IPS-20b (cell line): Measurements from ENCODE around the gene CDK14.
"Not testable (repeated sequence)": the region's sequence is repeated elsewhere in the genome, so short reads cannot be mapped to it uniquely, and the experiment has no call there.

Source experiments
- H3K27ac ChIP-seq: one replicate; pipeline ENCODE4 v1.5.1; 2013; ENCODE audit warnings: low read length
- H3K27me3 ChIP-seq: 2 replicates; pipeline ENCODE4 v1.6.1; 2013; ENCODE audit warnings: mild to moderate bottlenecking, low read length, inconsistent platforms; ENCODE audit not compliant: insufficient read depth
- H3K36me3 ChIP-seq: 2 replicates; pipeline ENCODE4 v1.6.1; 2013; ENCODE audit warnings: low read depth, mild to moderate bottlenecking, inconsistent platforms, low read length, moderate library complexity; ENCODE audit not compliant: insufficient read depth
- H3K4me1 ChIP-seq: 2 replicates; pipeline ENCODE4 v1.6.1; 2013; ENCODE audit warnings: mild to moderate bottlenecking, control low read depth, inconsistent platforms, low read length, moderate library complexity; ENCODE audit not compliant: insufficient read depth
- H3K4me3 ChIP-seq: 2 replicates; pipeline ENCODE4 v1.5.1; 2013; ENCODE audit warnings: mild to moderate bottlenecking, low read length, inconsistent platforms
- H3K9ac ChIP-seq: 2 replicates; pipeline ENCODE4 v1.6.1; 2013; ENCODE audit warnings: low read depth, mild to moderate bottlenecking, inconsistent platforms, low read length, moderate library complexity
- H3K9me3 ChIP-seq: 2 replicates; pipeline ENCODE4 v1.6.1; 2013; ENCODE audit warnings: mild to moderate bottlenecking, low read depth, low read length, inconsistent platforms; ENCODE audit not compliant: insufficient read depth

CDK14 gene

DNA sequence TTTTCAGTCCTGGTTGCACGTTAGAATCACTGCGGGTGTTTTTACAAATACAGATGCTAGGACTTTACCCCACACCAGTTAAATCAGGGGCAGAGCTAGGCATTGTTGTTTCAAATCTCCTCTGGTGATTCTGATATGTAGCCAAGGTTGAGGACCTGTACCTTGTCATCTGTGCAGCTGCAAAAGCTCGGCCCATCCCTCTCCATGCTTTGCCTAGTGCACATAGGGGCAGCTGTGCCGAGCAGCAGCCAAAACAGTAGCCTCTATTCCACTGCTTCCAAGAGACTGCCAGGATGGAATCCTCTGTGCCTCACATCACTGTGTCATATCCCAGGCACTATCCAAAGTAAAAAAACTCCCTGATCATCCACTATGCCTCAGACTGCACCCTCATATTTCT lies 181.3 kb downstream of the CDK14 start:
- no peaks in the 10 kb centered on the region for H3K9me3 ChIP-seq
- H3K4me1 ChIP-seq: 0 out of 2 replicates have a peak, but pooled peaks cover 3% of the 10 kb centered on the region
- no peak overlapping the region for H3K27ac ChIP-seq
- no peaks in the 10 kb centered on the region for H3K27me3 ChIP-seq
- H3K9ac ChIP-seq: no peak overlapping the region
- no peak overlapping the region for H3K4me3 ChIP-seq
- H3K36me3 ChIP-seq: no peaks in the 10 kb centered on the region

DNA sequence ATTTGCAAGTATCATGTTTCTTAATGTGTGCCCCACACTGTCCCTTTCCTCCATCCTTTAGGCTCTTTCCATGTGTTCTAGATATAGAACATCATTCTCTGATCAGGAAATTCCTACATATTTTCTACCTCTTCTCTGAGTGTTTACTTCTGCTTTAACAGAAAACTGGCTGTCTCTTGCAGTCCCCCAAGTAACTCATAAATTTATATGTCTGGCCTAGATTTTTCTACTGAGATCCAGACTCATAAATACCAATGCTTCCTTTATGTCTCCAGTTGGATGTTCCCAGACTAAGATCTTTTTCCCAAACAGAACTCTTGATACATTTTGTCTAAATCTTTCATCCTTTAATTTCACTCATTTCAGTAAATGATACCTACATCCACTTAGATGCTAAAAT lies 181.8 kb downstream of the CDK14 start:
- Histone ChIP-seq H3K4me3 (no peak overlapping the region), H3K9me3 (no peaks in the 10 kb centered on the region), H3K27me3 (no peaks in the 10 kb centered on the region), H3K9ac (no peak overlapping the region), H3K27ac (no peak overlapping the region), H3K4me1 (0 out of 2 replicates have a peak, but pooled peaks cover 3% of the 10 kb centered on the region), H3K36me3 (no peaks in the 10 kb centered on the region)

DNA sequence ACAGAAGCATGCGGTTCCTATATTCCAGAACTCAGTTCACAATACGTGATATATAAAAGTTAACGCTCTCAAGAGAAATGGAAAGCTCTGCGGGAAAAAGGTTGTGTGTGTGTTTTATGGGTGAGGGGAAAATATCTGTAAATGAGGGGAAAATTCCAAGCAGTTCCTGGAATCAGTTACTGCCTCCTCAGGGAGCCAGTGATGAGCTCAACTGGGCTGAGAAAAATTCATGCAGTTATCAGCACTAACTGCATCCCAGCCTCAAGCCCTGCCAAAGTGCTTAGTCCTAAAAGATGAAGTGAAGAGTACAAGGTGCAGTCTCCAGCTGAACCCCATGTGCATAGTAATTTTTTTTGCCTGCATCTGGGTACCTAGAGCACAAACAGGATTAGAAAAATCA lies 191.9 kb downstream of the CDK14 start:
- Histone ChIP-seq H3K4me1 (no peaks in the 10 kb centered on the region), H3K27ac (no peak overlapping the region), H3K9ac (no peak overlapping the region), H3K27me3 (no peaks in the 10 kb centered on the region), H3K4me3 (no peak overlapping the region), H3K36me3 (peaks cover 5% of the 10 kb centered on the region; the same call in 1 of the 2 replicates), H3K9me3 (peaks cover 8% of the 10 kb centered on the region)

DNA sequence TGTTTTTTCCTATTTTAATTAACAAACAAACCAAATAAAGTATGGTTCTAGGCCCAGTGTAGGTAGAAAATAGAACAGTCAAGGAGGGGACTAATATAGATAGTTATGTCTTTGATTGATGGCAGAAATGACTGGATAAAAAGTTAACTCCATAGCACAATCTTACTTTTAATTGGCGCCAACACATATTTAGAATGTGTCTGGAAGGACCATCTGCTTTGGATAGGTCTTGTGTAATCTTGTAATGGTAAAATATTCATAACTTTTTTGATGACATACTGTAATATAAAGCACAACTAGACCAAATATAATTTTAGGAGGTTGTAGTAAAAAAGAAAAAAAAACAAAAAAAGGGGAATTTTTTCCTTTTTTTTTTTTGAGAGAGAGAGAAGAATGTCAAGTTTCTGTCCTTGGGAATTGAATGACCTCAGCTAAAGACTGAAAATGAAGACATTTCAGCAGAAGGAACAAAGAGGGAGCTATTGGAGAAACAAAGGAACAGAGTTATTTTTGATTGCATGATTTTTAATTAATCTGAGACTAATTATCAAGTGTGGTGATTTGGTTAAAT lies 193.7 kb downstream of the CDK14 start:
- Histone ChIP-seq H3K9me3 (peaks cover 21% of the 10 kb centered on the region; the same call in 1 of the 2 replicates), H3K36me3 (peaks cover 9% of the 10 kb centered on the region; the same call in 1 of the 2 replicates), H3K4me1 (no peaks in the 10 kb centered on the region), H3K9ac (no peak overlapping the region), H3K27ac (no peak overlapping the region), H3K27me3 (no peaks in the 10 kb centered on the region), H3K4me3 (no peak overlapping the region)

DNA sequence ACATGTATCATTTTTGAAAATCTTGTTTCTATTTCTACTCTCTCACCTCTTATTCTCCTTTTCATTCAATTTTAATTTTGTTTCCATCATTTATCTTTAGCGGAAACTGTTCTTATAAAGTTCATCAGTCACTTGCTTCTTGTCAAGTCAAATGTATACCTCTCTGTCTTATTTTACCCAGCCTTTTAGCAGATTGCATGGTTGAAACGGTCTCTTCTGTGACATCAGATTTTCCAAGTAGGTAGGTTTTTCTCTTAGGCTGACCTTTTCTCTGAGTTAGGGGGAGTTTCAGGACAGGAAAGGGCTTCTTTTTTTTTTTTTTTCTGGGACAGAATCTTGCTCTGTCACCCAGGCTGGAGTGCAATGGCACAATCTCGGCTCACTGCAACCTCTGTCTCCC lies 195.5 kb downstream of the CDK14 start:
- no peak overlapping the region for H3K4me3 ChIP-seq
- peaks cover 9% of the 10 kb centered on the region; the same call in 1 of the 2 replicates for H3K36me3 ChIP-seq
- no peak overlapping the region for H3K9ac ChIP-seq
- H3K27ac ChIP-seq: no peak overlapping the region
- H3K9me3 ChIP-seq: peaks cover 23% of the 10 kb centered on the region
- H3K4me1 ChIP-seq: no peaks in the 10 kb centered on the region
- no peaks in the 10 kb centered on the region for H3K27me3 ChIP-seq

DNA sequence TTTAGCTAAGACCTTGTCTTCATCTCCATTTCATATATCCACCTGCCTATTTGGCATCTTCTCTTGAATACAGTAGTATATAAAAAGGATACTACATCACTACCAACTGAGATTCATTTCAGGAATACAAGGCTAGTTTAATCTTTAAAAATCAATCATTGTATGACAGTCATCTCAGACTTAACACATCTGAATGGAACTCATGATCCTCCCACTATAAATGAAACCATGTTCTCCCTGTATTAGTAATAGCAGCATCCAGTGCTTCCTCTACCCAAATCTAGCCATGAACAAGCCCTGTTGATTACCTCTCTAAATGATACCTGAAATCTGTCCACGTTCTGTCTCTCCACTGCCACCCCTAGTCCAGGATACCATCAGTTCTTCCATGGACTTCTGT lies 196.2 kb downstream of the CDK14 start:
- Histone ChIP-seq H3K9ac (no peak overlapping the region), H3K27ac (no peak overlapping the region), H3K4me1 (no peaks in the 10 kb centered on the region), H3K36me3 (peaks cover 9% of the 10 kb centered on the region; the same call in 1 of the 2 replicates), H3K27me3 (no peaks in the 10 kb centered on the region), H3K9me3 (peaks cover 23% of the 10 kb centered on the region), H3K4me3 (no peak overlapping the region)

DNA sequence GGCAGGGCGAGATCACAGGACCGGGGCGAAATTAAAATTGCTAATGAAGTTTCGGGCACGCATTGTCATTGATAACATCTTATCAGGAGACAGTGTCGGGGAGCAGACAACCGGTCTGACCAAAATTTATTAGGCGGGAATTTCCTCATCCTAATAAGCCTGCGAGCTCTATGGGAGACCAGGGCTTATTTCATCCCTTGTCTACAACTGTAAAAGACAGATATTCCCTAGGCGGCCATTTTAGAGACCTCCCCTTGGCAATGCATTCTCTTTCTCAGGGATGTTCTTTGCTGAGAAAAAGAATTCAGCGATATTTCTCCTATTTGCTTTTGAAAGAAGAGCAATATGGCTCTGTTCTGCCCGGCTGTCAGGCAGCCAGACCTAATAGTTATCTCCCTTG lies 198.1 kb downstream of the CDK14 start:
- not testable (repeated sequence) for H3K4me3 ChIP-seq, H3K4me1 ChIP-seq, H3K36me3 ChIP-seq, H3K27me3 ChIP-seq, H3K9ac ChIP-seq, H3K27ac ChIP-seq
- H3K9me3 ChIP-seq: peaks cover 23% of the 10 kb centered on the region

DNA sequence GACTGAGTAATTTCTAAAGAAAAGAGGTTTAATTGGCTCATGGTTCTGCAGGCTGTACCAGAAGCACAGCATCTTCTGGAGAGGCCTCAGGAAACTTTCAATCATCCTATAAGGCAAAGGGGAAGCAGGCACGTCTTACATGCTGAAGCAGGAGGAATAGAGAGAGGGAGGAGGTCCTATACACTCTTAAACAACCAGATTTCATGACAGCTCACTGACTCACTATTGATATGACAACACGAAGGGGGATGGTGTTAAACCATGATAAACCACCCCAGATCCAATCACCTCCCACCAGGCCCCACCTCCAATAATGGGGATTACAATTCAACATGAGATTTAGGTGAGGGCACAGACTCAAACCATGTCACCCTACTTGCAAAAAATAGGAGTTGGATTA lies 201.5 kb downstream of the CDK14 start:
- H3K27ac ChIP-seq: no peak overlapping the region

DNA sequence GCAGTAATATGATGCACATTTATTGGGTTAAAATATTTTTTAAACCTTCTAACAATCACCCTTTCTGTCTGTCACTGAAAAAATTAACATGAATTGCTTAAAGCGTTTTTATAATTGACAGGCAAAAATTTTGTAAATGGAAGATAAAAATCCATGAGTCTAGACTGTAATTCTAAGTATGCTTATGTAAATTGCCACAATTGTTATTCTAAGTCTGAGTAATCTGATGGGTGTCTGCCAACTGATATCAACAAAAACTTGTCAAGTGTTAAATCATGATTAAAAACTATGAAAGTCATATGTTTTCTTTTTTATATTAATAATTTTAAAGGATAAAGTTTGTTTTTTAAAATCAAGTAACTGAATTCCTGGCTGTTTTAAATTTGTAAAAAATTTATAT lies 208.2 kb downstream of the CDK14 start:
- no peak overlapping the region for H3K27ac ChIP-seq
- H3K36me3 ChIP-seq: no peaks in the 10 kb centered on the region
- H3K4me3 ChIP-seq: no peak overlapping the region
- no peaks in the 10 kb centered on the region for H3K4me1 ChIP-seq
- no peak overlapping the region for H3K9ac ChIP-seq
- peaks cover 13% of the 10 kb centered on the region; the same call in 1 of the 2 replicates for H3K9me3 ChIP-seq
- no peaks in the 10 kb centered on the region for H3K27me3 ChIP-seq

More for the DNA sequence above, 201.5 kb downstream of the CDK14 start:
- Histone ChIP-seq H3K9ac (no peak overlapping the region), H3K36me3 (peaks cover 8% of the 10 kb centered on the region; the same call in 1 of the 2 replicates), H3K27me3 (no peaks in the 10 kb centered on the region), H3K4me1 (no peaks in the 10 kb centered on the region), H3K4me3 (no peak overlapping the region), H3K9me3 (peaks cover 19% of the 10 kb centered on the region)

DNA sequence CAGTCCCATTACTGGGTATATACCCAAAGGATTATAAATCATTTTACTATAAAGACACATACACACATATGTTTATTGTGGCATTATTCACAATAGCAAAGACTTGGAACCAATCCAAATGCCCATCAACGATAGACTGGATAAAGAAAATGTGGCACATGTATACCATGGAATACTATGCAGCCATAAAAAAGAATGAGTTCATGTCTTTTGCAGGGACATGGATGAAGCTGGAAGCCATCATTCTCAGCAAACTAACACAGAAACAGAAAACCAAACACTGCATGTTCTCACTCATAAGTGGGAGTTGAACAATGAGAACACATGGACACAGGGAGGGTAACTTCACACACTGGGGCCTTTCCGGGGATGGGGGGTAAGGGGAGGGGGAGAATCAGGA lies 219.4 kb downstream of the CDK14 start:
- H3K27me3 ChIP-seq, H3K4me3 ChIP-seq, H3K9ac ChIP-seq, H3K27ac ChIP-seq, H3K9me3 ChIP-seq, H3K36me3 ChIP-seq, H3K4me1 ChIP-seq: not testable (repeated sequence)

DNA sequence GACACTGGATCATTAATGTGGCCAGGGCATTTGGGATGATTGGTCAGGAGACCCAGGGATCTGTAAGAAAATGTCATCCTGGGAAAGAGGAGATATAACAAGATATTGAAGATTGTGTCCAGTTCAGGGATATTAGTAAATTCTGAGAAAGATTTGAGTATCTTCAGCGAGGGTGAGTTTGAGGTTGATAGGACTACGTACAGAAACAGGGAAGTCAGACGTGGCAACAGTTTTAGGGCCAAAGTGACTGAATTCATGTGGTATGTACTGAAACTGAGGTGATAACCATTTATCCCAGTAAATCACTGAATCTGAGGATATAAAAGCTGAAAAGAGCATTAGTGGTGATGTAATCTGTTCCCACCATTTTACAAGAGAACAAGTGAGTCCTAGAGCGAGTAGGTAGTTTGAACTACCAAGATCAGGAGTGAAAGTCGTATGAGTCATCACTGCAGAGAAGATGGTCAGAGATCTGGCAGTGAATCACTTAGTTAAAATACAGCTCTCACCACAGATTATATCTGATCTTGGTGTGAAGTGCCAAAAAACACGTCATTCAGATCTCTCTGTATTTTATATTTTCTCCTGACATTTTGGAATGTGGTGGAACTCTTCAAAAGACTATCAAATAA lies 220.5 kb downstream of the CDK14 start:
- H3K9me3 ChIP-seq: no peaks in the 10 kb centered on the region
- H3K27ac ChIP-seq: no peak overlapping the region
- H3K27me3 ChIP-seq: no peaks in the 10 kb centered on the region
- no peak overlapping the region for H3K9ac ChIP-seq
- H3K4me3 ChIP-seq: no peak overlapping the region
- no peaks in the 10 kb centered on the region for H3K36me3 ChIP-seq
- peaks cover 9% of the 10 kb centered on the region; the same call in 1 of the 2 replicates for H3K4me1 ChIP-seq

DNA sequence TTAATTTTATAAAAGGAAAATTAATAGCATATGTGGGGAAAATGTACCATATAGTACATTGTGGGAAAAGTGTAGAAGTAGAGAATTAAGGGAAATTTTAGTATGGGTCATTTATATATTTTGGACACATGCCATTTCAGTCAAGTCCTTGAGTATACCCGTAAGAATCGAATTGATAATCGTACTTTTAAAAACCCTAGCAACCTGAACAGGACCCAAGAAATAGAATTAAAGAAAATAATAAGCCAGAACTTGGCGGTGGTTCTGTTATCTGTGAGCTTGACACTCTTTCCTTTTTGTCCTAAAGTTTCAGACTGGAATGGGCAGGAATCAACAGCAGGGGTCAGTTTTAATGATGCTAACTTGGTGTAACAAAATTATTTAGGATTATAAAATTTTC lies 221.0 kb downstream of the CDK14 start:
- no peak overlapping the region for H3K27ac ChIP-seq
- no peak overlapping the region for H3K9ac ChIP-seq
- H3K36me3 ChIP-seq: no peaks in the 10 kb centered on the region
- no peaks in the 10 kb centered on the region for H3K27me3 ChIP-seq
- H3K4me1 ChIP-seq: peaks cover 9% of the 10 kb centered on the region; the same call in 1 of the 2 replicates
- H3K9me3 ChIP-seq: no peaks in the 10 kb centered on the region
- no peak overlapping the region for H3K4me3 ChIP-seq
